Activated CD8-positive, alpha-beta T cell treated with anti-CD3 and anti-CD28 coated beads for 36 hours (primary cell): ENCODE data around the gene SHISA6. TPM values are rescaled to one million over a fixed set of nuclear protein-coding genes. Genes with fewer than 3 reads are reported as not detected.

Source experiments
- ATAC-seq: fragments of 200-7000 bp; cut with Tn5 transposase; one replicate; pipeline ENCODE4 v1.10.0; 2021; ENCODE audit warnings: mild to moderate bottlenecking, moderate library complexity
- CTCF ChIA-PET: fragments of 350-600 bp; sonication (Branson Sonifier 250); formaldehyde crosslinking; loops from one replicate; lab custom pipeline; 2021; ENCODE audit warnings: antibody characterized with exemption; lab: Charles Lee
- POLR2A ChIA-PET: fragments of 350-600 bp; sonication (Branson Sonifier 250); formaldehyde crosslinking; loops from one replicate; lab custom pipeline; 2021; ENCODE audit warnings: antibody characterized with exemption; lab: Charles Lee
- DNase-seq: peaks from one replicate; pipeline ENCODE4 v3.0.0-alpha.2; 2020
- H3K27ac Mint-ChIP-seq: one replicate; pipeline ENCODE4 v1.8.0; 2021; ENCODE audit warnings: mild to moderate bottlenecking, mixed read lengths
- H3K27me3 Mint-ChIP-seq: one replicate; pipeline ENCODE4 v1.8.0; 2021; ENCODE audit warnings: mixed read lengths
- H3K36me3 Mint-ChIP-seq: one replicate; pipeline ENCODE4 v1.8.0; 2021; ENCODE audit warnings: low read depth, mixed read lengths
- H3K4me1 Mint-ChIP-seq: one replicate; pipeline ENCODE4 v1.8.0; 2021; ENCODE audit warnings: low read depth, mixed read lengths
- H3K4me3 Mint-ChIP-seq: one replicate; pipeline ENCODE4 v1.8.0; 2021; ENCODE audit warnings: mild to moderate bottlenecking, moderate library complexity, mixed read lengths
- H3K9me3 Mint-ChIP-seq: one replicate; pipeline ENCODE4 v1.8.0; 2021; ENCODE audit warnings: mixed read lengths
- CTCF ChIP-seq: fragments of 200-600 bp; IDR thresholded peaks from one replicate; pipeline ENCODE4 v1.8.0; 2022; ENCODE audit warnings: antibody characterized with exemption, mild to moderate bottlenecking
- intact Hi-C: fragments of 100-400 bp; cut with micrococcal nuclease; formaldehyde crosslinking; loops from one replicate; pipeline ENCODE4 v1.10.0; 2022
- total RNA-seq, 2 experiments: library from RNA; stranded (reverse); gene quantifications; one replicate each; pipeline ENCODE4 v1.2.3, GENCODE V29; 2021

Gene SHISA6
- total RNA-seq, 2 experiments from 2014 or later, result not detected

- POLR2A ChIA-PET, result no interaction called here
- ATAC-seq, result no peak
- H3K27me3 Mint-ChIP-seq, result no peaks in the 10 kb centered on the region
- no peak for TF ChIP-seq CTCF
- CTCF ChIA-PET, result interaction anchor here (1.2 kb wide), 1 partner anchor 8 kb away, joined by 3 read pairs; no protein-coding TSS in a partner anchor
- H3K4me1 Mint-ChIP-seq, result no peaks in the 10 kb centered on the region
- no peak overlapping the region for H3K27ac Mint-ChIP-seq
- H3K9me3 Mint-ChIP-seq, result peaks cover 5% of the 10 kb centered on the region
- no peaks in the 10 kb centered on the region for H3K36me3 Mint-ChIP-seq
- H3K4me3 Mint-ChIP-seq, result no peak overlapping the region
- DNase-seq, result no peak
- intact Hi-C loops, result no loop called here
Measured at GRCh38 chr17:11565591-11565990, 324.6 kb downstream of the SHISA6 start.

- DNase-seq (no peak), ATAC-seq (no peak)
- Mint-ChIP-seq H3K27ac (no peak overlapping the region), H3K4me1 (no peaks in the 10 kb centered on the region), H3K36me3 (no peaks in the 10 kb centered on the region), H3K4me3 (no peak overlapping the region), H3K27me3 (no peaks in the 10 kb centered on the region), H3K9me3 (peaks cover under 1% of the 10 kb centered on the region)
- POLR2A ChIA-PET, result no interaction called here
- intact Hi-C loops, result no loop called here
- CTCF ChIA-PET, result no interaction called here
- TF ChIP-seq CTCF, result no peak
Measured at GRCh38 chr17:11578998-11579397, 338.0 kb downstream of the SHISA6 start.

- CTCF ChIA-PET, result no interaction called here
- Mint-ChIP-seq H3K4me1 (no peaks in the 10 kb centered on the region), H3K27ac (no peak overlapping the region), H3K9me3 (peaks cover 2% of the 10 kb centered on the region), H3K4me3 (no peak overlapping the region), H3K27me3 (no peaks in the 10 kb centered on the region), H3K36me3 (no peaks in the 10 kb centered on the region)
- ATAC-seq (no peak), DNase-seq (no peak)
- POLR2A ChIA-PET, result no interaction called here
- TF ChIP-seq CTCF, result no peak
- intact Hi-C loops, result loop anchor here (10.0 kb wide), 1 partner anchor 64 kb away; no protein-coding TSS in a partner anchor
Measured at GRCh38 chr17:11580677-11581076, 339.7 kb downstream of the SHISA6 start.

GRCh38 chr17:11582217-11582616 lies 341.2 kb downstream of the SHISA6 start:
- H3K4me1 Mint-ChIP-seq, result no peaks in the 10 kb centered on the region

More at GRCh38 chr17:11582217-11582616, 341.2 kb downstream of the SHISA6 start:
- Mint-ChIP-seq H3K4me3 (no peak overlapping the region), H3K9me3 (peaks cover 2% of the 10 kb centered on the region), H3K27me3 (no peaks in the 10 kb centered on the region), H3K27ac (no peak overlapping the region), H3K36me3 (no peaks in the 10 kb centered on the region)
- ATAC-seq (no peak), DNase-seq (no peak)
- TF ChIP-seq CTCF, result no peak
- ChIA-PET POLR2A (no interaction called here), CTCF (no interaction called here)
- intact Hi-C loops, result loop anchor here (10.0 kb wide), 1 partner anchor 63 kb away; no protein-coding TSS in a partner anchor
